ENCODE data around the gene EPHA6.

Gene EPHA6

DNA sequence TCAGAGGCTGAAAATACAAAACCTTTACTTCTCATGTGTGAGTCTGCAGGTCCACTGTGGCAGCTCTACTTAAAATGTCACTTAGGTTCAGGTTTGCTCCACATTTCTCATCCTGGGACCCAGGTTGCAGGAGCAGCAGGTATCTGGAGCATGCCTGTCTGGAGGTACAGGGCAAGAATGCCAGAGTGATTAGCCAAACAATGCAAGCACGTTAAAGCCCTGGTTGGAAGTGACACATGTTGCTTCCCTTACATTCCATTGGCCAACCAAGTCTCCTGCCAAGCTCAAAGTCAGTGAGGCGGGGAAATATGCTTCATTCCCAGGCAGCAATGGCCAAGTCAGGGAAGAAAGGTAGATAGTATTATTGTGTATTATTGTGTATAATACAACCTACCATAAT is 873.3 kb downstream of the EPHA6 start:
- no peak for TF ChIP-seq ZNF274 (IDR thresholded peaks at IDR 0.05; ENCODE audit: low read depth, low read length)
- no peak overlapping the region for H3K4me3 ChIP-seq (ENCODE audit: low read length)

DNA sequence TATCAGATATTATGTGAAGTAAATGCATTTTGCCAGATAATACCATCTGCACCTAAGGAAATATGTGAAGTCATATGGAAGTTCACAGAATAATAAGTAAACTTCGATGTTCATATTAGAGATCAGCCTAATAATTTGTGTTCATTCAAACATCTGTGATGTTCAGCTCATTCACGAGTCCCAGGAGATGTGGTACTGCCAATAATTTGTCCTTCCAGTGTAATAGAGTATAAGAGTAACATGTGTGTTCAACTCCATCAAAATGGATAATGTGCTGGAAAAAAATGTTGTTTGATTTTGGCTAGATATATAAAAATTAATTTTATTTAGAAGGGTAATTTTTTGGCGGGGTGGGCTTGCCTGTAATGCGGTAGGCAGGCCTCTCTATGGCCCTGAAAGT is 874.7 kb downstream of the EPHA6 start:
- no peak for TF ChIP-seq ZNF274 (IDR thresholded peaks at IDR 0.05; ENCODE audit: low read depth, low read length)
- no peak overlapping the region for H3K4me3 ChIP-seq (ENCODE audit: low read length)

DNA sequence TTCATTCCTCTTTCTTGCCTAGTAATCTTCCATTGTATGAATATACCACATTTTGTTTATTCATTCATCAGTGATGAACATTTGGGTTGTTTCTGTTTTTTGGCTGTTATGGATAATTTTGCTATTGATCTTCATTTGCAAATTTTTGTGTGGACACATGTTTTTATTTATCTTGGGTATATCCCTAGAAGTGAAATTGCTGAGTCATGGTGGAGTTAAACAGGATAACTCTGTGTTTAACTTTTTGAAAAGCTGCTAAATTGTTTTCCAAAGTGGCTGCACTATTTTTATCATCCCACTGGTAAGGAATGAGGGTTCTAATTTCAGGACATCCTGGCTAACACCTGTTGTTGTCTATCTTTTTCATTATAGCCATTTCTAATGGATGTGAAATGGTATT is 875.6 kb downstream of the EPHA6 start:
- TF ChIP-seq ZNF274 (IDR thresholded peaks at IDR 0.05; ENCODE audit: low read depth, low read length) = no peak

DNA sequence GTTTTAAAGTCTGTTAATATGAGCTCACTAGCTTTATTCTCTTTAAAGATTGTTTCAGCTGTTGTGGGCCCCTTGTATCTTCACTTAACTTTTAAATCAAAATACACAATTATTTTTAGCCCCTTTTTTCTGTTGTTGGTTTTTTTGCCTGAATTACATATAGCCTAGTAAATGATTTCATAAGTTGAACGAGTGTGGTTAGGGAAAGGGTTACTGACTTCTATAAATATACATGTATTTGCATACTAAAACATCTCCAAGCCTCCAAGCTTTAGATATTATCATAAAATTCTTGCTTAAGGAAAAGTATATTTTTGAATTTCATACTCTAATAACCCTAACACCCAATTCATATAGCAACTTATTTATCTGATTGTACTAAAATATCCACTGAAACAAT is 877.0 kb downstream of the EPHA6 start:
- H3K4me3 ChIP-seq (ENCODE audit: low read length) = no peak overlapping the region
- TF ChIP-seq ZNF274 (IDR thresholded peaks at IDR 0.05; ENCODE audit: low read depth, low read length) = no peak

More for the DNA sequence above, 875.6 kb downstream of the EPHA6 start:
- no peak overlapping the region for H3K4me3 ChIP-seq (ENCODE audit: low read length)

DNA sequence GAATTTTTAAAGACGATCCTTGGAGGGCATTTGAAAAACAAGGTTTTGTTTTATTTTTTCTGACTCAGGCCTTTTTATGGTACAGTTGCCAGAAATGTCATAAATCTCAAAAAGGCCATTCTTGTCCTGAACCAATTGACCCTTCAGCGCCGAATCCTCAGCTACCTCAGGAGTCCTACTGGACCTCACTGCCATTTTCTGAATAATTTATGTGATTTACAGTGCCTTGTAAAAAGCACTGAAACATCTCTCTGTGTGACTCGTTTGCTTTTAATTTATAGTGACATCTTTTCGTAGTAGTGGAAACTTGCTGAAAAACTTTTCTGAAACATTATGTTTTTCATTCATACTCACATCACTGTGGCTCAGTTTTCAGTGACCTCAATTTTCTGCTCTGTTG is 878.0 kb downstream of the EPHA6 start:
- no peak for TF ChIP-seq ZNF274 (IDR thresholded peaks at IDR 0.05; ENCODE audit: low read depth, low read length)
- no peak overlapping the region for H3K4me3 ChIP-seq (ENCODE audit: low read length)

DNA sequence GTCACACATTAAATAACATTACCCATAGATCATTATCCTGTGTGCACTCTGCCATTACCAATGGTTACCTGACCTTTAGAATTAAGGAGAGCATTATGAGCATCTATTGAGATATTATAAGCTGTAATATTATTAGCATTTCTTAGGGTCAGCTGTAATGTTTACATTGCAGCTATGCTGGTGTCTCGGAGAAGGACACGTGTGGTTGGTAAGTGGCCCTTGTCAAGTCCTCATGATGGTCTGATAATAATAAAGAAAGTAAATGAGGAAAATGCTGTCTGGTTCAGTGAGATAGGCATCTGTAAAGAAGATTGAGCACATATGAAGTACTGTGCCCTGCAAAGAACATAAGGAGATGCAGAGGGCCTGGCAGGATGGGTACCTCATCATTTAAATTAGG is 878.4 kb downstream of the EPHA6 start:
- no peak overlapping the region for H3K4me3 ChIP-seq (ENCODE audit: low read length)
- no peak for TF ChIP-seq ZNF274 (IDR thresholded peaks at IDR 0.05; ENCODE audit: low read depth, low read length)

DNA sequence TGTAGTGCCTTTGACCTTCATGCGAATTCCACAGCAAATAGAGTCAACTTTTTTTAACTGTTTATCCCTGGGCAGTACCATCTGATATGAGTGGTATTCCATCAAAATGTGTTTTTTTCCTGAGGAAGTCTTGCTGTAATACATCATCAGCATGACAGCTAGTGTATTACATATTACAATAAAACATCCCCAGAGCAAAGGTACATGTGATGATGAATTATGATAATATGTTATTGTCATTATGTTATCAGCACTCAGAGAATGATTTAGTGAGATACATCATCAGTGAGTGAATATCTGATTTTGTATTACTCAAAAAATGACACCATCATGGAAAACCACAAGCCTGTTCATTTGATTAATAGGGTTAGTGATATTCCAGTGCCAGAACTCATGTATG is 880.5 kb downstream of the EPHA6 start:
- TF ChIP-seq ZNF274 (IDR thresholded peaks at IDR 0.05; ENCODE audit: low read depth, low read length) = no peak
- no peak overlapping the region for H3K4me3 ChIP-seq (ENCODE audit: low read length)

DNA sequence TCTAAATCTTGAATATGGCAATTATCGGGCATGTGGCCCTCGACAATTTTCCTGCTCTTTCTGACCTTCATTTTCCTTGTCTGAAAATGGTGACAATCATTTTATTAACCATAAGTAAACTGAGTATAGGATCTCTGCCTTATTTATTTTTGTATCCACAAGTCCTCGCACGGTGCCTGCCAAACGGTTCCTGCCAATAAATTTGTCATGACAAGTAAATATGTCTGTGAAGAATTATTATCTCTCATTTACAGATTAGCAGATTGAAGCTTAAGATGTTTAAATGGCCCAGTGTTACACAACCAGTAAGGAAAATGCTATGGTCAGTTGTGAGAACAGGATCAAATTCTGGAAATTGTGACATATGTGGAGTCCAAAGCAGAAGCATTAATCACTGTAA is 884.3 kb downstream of the EPHA6 start:
- TF ChIP-seq ZNF274 (IDR thresholded peaks at IDR 0.05; ENCODE audit: low read depth, low read length) = no peak
- no peak overlapping the region for H3K4me3 ChIP-seq (ENCODE audit: low read length)

DNA sequence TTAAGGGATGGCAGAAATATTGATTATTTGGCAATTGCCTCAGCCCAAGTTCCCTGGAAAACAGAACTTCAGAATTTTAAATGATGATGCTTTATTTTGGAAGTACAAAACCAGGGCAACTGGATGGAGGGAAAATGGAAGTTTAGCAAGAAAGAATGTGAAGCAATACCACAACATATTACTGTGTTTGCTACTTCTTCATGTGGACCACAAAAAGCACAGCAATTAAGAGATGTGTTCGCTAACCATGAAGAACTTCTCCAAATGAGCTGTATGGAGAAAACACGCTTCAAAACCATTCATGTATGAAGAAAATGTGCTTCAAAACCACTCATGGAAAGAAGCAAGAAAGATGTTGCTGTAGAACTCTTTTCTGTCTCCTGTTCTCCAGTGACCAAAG is 885.5 kb downstream of the EPHA6 start:
- TF ChIP-seq ZNF274 (IDR thresholded peaks at IDR 0.05; ENCODE audit: low read depth, low read length) = no peak
- no peak overlapping the region for H3K4me3 ChIP-seq (ENCODE audit: low read length)

DNA sequence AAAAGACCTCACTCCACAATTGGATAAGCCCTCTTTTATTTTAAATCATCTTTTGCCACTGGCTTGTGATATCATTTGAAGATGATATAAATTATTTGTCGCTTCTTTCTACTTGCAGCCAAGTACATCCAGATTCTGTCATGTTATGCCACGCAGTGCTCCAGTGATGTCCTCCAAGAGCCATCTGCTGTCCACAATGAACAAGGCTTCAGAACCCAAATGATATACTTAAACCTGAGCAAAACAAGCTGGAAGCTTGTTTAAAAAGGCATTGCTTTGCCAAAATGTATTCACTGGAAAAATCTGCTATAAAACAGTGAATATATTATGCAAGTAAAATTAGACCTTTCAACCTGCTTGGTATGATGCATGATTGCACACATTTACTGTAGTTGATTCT is 891.4 kb downstream of the EPHA6 start:
- H3K4me3 ChIP-seq (ENCODE audit: low read length) = no peak overlapping the region
- TF ChIP-seq ZNF274 (IDR thresholded peaks at IDR 0.05; ENCODE audit: low read depth, low read length) = no peak

DNA sequence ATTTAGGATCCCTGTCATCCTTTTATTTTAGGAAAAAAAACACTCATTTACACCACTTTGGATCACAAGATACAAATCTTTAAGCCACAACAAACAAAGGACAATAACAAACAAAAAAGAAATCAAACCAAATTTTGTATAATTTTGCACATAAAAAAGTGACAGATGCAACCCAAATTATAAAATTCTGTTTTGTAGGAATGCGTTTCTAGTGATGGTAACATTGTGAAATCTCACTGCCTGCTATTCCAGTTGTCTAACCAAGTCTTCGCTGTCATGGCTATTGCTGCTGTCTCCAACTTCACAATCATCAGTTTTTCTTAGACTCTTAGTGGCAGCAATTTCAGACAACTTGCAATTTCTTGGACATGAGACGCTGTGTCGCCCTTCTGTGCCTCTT is 891.8 kb downstream of the EPHA6 start:
- TF ChIP-seq ZNF274 (IDR thresholded peaks at IDR 0.05; ENCODE audit: low read depth, low read length) = no peak
- no peak overlapping the region for H3K4me3 ChIP-seq (ENCODE audit: low read length)

DNA sequence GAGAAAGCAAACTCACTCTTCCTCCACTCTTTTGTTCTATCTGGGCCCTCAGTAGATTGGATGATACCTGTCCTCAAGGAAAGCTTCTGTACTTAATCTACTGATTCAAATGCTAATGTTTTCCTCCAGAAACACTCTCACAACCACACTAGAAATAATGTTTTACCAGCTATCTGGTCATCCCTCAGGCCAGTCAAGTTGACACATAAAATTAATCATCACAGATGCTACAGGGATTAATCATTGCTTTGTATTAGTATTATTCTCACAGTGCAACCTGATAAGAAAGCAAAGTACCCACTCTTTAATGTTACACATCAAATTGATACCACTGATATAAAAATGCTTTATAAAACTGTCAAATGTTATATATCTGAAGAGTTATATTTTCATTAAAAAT is 897.3 kb downstream of the EPHA6 start:
- no peak for TF ChIP-seq ZNF274 (IDR thresholded peaks at IDR 0.05; ENCODE audit: low read depth, low read length)
- H3K4me3 ChIP-seq (ENCODE audit: low read length) = no peak overlapping the region

DNA sequence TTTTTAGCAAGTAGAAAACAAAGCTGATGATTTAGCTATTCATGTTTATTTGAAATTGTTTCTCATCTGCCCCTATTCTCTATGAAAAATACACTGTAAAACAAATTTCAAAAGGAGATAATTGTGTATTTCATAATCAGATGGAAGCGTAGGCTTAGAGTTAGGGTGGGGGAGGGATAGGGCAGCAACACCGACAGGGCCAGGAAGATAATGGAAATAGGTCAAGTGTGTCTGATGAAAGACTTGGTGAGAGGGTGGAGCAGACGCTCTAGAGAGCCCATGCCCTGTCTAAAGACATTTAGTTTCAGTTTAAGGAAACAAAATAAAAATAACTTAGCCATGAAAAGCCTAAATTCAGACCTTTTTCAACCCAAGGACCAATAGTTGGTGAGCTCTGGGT is 898.5 kb downstream of the EPHA6 start:
- TF ChIP-seq ZNF274 (IDR thresholded peaks at IDR 0.05; ENCODE audit: low read depth, low read length) = no peak

DNA sequence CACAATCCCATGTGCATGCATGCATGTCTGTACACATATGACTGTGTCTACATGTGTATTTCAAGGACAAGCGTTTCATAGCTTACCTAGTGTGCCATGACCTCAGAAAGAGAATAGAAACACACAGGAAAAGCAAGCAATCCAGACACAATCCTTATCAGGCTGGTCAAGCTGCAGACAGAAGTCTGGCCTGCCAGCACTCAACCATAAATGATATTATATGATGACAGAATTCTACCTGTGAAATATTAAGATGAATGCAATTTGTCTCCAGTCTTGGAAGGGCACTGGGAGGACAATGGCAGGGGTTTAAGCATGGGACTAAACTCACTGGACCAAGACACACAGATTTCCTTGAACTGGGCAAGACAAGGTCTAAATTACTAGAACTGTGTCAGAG is 899.2 kb downstream of the EPHA6 start:
- no peak overlapping the region for H3K4me3 ChIP-seq (ENCODE audit: low read length)
- TF ChIP-seq ZNF274 (IDR thresholded peaks at IDR 0.05; ENCODE audit: low read depth, low read length) = no peak

More for the DNA sequence above, 898.5 kb downstream of the EPHA6 start:
- H3K4me3 ChIP-seq (ENCODE audit: low read length) = no peak overlapping the region

DNA sequence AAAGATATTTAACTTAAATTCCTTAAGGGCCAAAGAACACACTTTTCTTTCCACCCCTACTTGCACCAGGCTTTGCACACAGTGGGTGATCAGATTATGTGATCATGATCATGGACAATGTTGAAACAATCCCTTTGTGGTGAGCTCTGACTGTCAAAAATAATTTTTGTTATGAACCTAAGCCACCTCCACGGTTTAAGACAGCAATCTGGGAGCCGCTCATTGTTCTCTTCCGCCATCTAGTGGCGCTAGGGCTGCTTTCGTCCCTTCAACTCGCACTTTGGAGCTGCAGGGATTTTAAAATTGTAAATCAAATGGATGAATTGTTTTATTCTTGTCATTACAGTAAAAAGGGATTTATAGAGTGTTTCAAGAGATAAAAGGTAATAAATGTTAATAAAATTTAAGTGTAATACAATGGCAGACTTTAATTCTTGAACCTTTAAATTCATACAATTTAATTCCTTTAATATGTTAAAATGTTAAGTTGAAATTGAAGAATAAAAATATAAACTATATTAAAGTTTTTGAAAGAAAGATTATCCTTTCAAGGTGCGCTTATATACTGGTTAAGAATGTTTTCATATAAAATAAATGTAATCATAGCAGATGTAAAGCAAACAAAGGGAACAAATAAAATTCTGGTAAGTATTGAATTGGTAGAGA is 904.9 kb downstream of the EPHA6 start:
- TF ChIP-seq ZNF274 (IDR thresholded peaks at IDR 0.05; ENCODE audit: low read depth, low read length) = no peak
- H3K4me3 ChIP-seq (ENCODE audit: low read length) = no peak overlapping the region

DNA sequence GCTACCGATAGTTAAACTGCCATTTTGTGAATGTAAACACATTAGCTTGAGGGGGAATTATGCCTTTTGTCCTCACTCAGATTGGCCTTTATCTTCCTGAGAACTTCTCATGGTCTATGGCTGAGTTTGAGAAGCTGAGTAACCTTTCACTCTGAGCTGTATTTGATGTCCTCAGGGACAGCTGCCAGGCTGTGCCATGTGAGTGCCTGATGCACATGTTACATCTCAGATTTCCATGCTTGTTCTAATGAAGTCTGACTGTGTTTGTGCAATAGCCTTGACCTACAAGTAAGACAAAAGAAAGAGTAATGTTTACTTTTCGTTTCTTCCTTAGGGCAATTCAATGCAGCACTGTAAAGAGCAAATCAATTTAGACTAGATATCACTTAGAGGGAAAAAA is 906.0 kb downstream of the EPHA6 start:
- H3K4me3 ChIP-seq (ENCODE audit: low read length) = no peak overlapping the region
- TF ChIP-seq ZNF274 (IDR thresholded peaks at IDR 0.05; ENCODE audit: low read depth, low read length) = no peak

Data from GM08714 (cell line).